Measurements from ENCODE around the gene TTC9C. TPM values are rescaled to one million over a fixed set of nuclear protein-coding genes. Genes with fewer than 3 reads are reported as not detected.
A peak's percentile ranks its signal among the peaks of the same experiment; 100 is the strongest.

The TTC9C gene
- total RNA-seq (2022) (35.5 and 36.7 TPM in 2 replicates), Bru-seq, nascent RNA (percentile 73 among the genes with signal in this experiment), BruChase-seq, experiment 1, labeled RNA remaining after a 6-hour chase (percentile 73 among the genes with signal in this experiment), BruChase-seq, experiment 2, labeled RNA remaining after a 2-hour chase (percentile 79 among the genes with signal in this experiment)
- long read RNA-seq, transcript TTC9C-205 (4 exons, 858 nt) = minor isoform, 6 of 27 reads
- long read RNA-seq, transcript TTC9C-202 (3 exons, 1,080 nt) = major isoform, 11 of 27 reads
- long read RNA-seq, partial matches to known transcripts = 6 of 27 reads
- long read RNA-seq, other reads (novel, unspliced or antisense) = 3 of 27 reads

GRCh38 chr11:62728171-62728988 lies at the start of gene TTC9C:
Gene TTC9C (plus strand): TSS chr11:62728486. CDS start chr11:62728849, 363 bp downstream.
- TSS peak; percentile 72 for BruUV-seq (replicated peaks)
- Mint-ChIP-seq H3K27ac (ENCODE audit: unreplicated experiment) (peak within 1 kb of the TSS; percentile 98), H3K4me1 (ENCODE audit: low read depth, unreplicated experiment) (peaks cover 11% of the 10 kb centered on the region), H3K27me3 (ENCODE audit: unreplicated experiment) (no peaks in the 10 kb centered on the region), H3K36me3 (ENCODE audit: insufficient read depth, unreplicated experiment) (peaks cover 68% of the 10 kb centered on the region), H3K4me3 (ENCODE audit: low read depth, unreplicated experiment) (peak within 1 kb of the TSS; percentile 89), H3K9me3 (ENCODE audit: low read depth, unreplicated experiment) (no peaks in the 10 kb centered on the region)
- TF ChIP-seq, protein P1, sequence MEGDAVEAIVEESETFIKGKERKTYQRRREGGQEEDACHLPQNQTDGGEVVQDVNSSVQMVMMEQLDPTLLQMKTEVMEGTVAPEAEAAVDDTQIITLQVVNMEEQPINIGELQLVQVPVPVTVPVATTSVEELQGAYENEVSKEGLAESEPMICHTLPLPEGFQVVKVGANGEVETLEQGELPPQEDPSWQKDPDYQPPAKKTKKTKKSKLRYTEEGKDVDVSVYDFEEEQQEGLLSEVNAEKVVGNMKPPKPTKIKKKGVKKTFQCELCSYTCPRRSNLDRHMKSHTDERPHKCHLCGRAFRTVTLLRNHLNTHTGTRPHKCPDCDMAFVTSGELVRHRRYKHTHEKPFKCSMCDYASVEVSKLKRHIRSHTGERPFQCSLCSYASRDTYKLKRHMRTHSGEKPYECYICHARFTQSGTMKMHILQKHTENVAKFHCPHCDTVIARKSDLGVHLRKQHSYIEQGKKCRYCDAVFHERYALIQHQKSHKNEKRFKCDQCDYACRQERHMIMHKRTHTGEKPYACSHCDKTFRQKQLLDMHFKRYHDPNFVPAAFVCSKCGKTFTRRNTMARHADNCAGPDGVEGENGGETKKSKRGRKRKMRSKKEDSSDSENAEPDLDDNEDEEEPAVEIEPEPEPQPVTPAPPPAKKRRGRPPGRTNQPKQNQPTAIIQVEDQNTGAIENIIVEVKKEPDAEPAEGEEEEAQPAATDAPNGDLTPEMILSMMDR (IDR thresholded peaks at IDR 0.05; ENCODE audit: unreplicated experiment) = no peak
- peak; percentile 85 for DNase-seq
- CTCF ChIA-PET = interaction anchor here (0.6 to 2.2 kb wide), 7 partner anchors 26 to 155 kb away, joined by 3 to 8 read pairs (median 5); partner anchors contain the start of genes EEF1G, UQCC3 and ZBTB3
- intact Hi-C loops (cut with micrococcal nuclease; ENCODE audit: unreplicated experiment) = no loop called here

- intact Hi-C loops (cut with micrococcal nuclease; ENCODE audit: unreplicated experiment) = no loop called here
- no peaks in the 10 kb centered on the region for H3K27me3 Mint-ChIP-seq (ENCODE audit: unreplicated experiment)
- peaks cover 54% of the 10 kb centered on the region for H3K36me3 Mint-ChIP-seq (ENCODE audit: insufficient read depth, unreplicated experiment)
- CTCF ChIA-PET = no interaction called here
- peak within 1 kb of the TSS; percentile 84 for H3K27ac Mint-ChIP-seq (ENCODE audit: unreplicated experiment)
- BruUV-seq (replicated peaks) = TSS peak; percentile 29
- peak; percentile 83 for DNase-seq
- peaks cover 24% of the 10 kb centered on the region for H3K4me1 Mint-ChIP-seq (ENCODE audit: low read depth, unreplicated experiment)
- H3K9me3 Mint-ChIP-seq (ENCODE audit: low read depth, unreplicated experiment) = no peaks in the 10 kb centered on the region
- TF ChIP-seq, protein P1 (IDR thresholded peaks at IDR 0.05; ENCODE audit: unreplicated experiment) = no peak
- H3K4me3 Mint-ChIP-seq (ENCODE audit: low read depth, unreplicated experiment) = peak within 1 kb of the TSS; percentile 86
Observed at GRCh38 chr11:62678770-62679696, 49.3 kb upstream of the TTC9C start, which contains the start of gene UBXN1. Gene UBXN1 (minus strand): TSS chr11:62679073. CDS start chr11:62678923, 150 bp downstream.

DNA sequence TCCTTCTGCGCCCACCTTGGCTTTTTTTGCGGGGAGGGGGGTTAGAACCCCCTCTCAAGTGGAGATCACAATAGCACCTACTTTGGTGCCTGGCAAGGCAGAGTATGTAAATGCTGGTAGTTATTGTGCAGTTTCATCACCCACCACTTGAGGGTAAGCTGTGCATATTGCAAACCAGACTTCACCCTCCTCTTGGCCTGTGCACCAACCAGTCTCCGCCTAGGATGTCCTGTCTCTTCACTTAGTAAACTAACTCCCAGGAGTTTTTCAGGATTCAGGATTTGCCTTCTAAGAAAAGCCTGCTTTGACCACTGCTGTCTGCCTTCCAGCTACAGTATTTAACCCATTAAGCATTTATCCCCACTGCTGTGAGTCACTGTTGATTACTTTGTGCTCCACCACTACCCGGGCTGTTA lies 47.5 kb upstream of the TTC9C start:
- Mint-ChIP-seq H3K9me3 (ENCODE audit: low read depth, unreplicated experiment) (no peaks in the 10 kb centered on the region), H3K36me3 (ENCODE audit: insufficient read depth, unreplicated experiment) (peaks cover 41% of the 10 kb centered on the region), H3K4me1 (ENCODE audit: low read depth, unreplicated experiment) (peaks cover 24% of the 10 kb centered on the region), H3K27ac (ENCODE audit: unreplicated experiment) (peak overlapping the region; percentile 56), H3K27me3 (ENCODE audit: unreplicated experiment) (no peaks in the 10 kb centered on the region), H3K4me3 (ENCODE audit: low read depth, unreplicated experiment) (peak overlapping the region; percentile 32)
- BruUV-seq (replicated peaks) = no TSS peak
- TF ChIP-seq, protein P1 (IDR thresholded peaks at IDR 0.05; ENCODE audit: unreplicated experiment) = peak; percentile 41
- DNase-seq = peak; percentile 64
- intact Hi-C loops (cut with micrococcal nuclease; ENCODE audit: unreplicated experiment) = no loop called here
- CTCF ChIA-PET = interaction anchor here (0.7 to 1.9 kb wide), 6 partner anchors 9 to 107 kb away, joined by 3 to 8 read pairs (median 4); partner anchors contain the start of genes HNRNPUL2, LBHD1, LRRN4CL and TMEM179B

GRCh38 chr11:62682518-62682917 lies 45.8 kb upstream of the TTC9C start:
- peaks cover 26% of the 10 kb centered on the region for H3K36me3 Mint-ChIP-seq (ENCODE audit: insufficient read depth, unreplicated experiment)
- CTCF ChIA-PET = no interaction called here
- TF ChIP-seq, protein P1 (IDR thresholded peaks at IDR 0.05; ENCODE audit: unreplicated experiment) = no peak
- intact Hi-C loops (cut with micrococcal nuclease; ENCODE audit: unreplicated experiment) = no loop called here
- H3K27me3 Mint-ChIP-seq (ENCODE audit: unreplicated experiment) = no peaks in the 10 kb centered on the region
- H3K4me3 Mint-ChIP-seq (ENCODE audit: low read depth, unreplicated experiment) = no peak overlapping the region
- BruUV-seq (replicated peaks) = no TSS peak
- no peak for DNase-seq
- no peaks in the 10 kb centered on the region for H3K9me3 Mint-ChIP-seq (ENCODE audit: low read depth, unreplicated experiment)
- peaks cover 14% of the 10 kb centered on the region for H3K4me1 Mint-ChIP-seq (ENCODE audit: low read depth, unreplicated experiment)
- no peak overlapping the region for H3K27ac Mint-ChIP-seq (ENCODE audit: unreplicated experiment)
